Measurements from ENCODE around the gene KIF2A.

Gene KIF2A

GRCh38 chr5:62328772-62329491 is 22.9 kb downstream of the KIF2A start:
- no peak for DNase-seq (ENCODE audit: low spot score)

GRCh38 chr5:62330302-62330701 is 24.3 kb downstream of the KIF2A start:
- DNase-seq (ENCODE audit: low spot score), result no peak

GRCh38 chr5:62331921-62332320 is 25.9 kb downstream of the KIF2A start:
- DNase-seq (ENCODE audit: low spot score), result no peak

- no peak for DNase-seq (ENCODE audit: low spot score)
Observed at GRCh38 chr5:62333250-62333794, 27.3 kb downstream of the KIF2A start.

GRCh38 chr5:62334082-62334481 is 28.1 kb downstream of the KIF2A start:
- DNase-seq (ENCODE audit: low spot score), result no peak

- DNase-seq (ENCODE audit: low spot score), result no peak
Observed at GRCh38 chr5:62340392-62340791, 34.4 kb downstream of the KIF2A start.

GRCh38 chr5:62340979-62341378 is 35.0 kb downstream of the KIF2A start:
- DNase-seq (ENCODE audit: low spot score), result no peak

GRCh38 chr5:62341783-62342475 is 35.9 kb downstream of the KIF2A start:
- DNase-seq (ENCODE audit: low spot score), result no peak

GRCh38 chr5:62342476-62342837 is 36.5 kb downstream of the KIF2A start:
- no peak for DNase-seq (ENCODE audit: low spot score)

GRCh38 chr5:62343428-62343827 is 37.4 kb downstream of the KIF2A start:
- DNase-seq (ENCODE audit: low spot score), result no peak

- DNase-seq (ENCODE audit: low spot score), result no peak
Observed at GRCh38 chr5:62346748-62347147, 40.7 kb downstream of the KIF2A start.

GRCh38 chr5:62347928-62348327 is 41.9 kb downstream of the KIF2A start:
- DNase-seq (ENCODE audit: low spot score), result no peak

- no peak for DNase-seq (ENCODE audit: low spot score)
Observed at GRCh38 chr5:62348723-62349481, 42.9 kb downstream of the KIF2A start.

GRCh38 chr5:62354028-62354874 is 48.2 kb downstream of the KIF2A start:
- peak; percentile 35 for DNase-seq (ENCODE audit: low spot score)

GRCh38 chr5:62362701-62363100 is 56.7 kb downstream of the KIF2A start:
- no peak for DNase-seq (ENCODE audit: low spot score)

GRCh38 chr5:62369039-62369438 is 63.0 kb downstream of the KIF2A start:
- DNase-seq (ENCODE audit: low spot score), result no peak

- no peak for DNase-seq (ENCODE audit: low spot score)
Observed at GRCh38 chr5:62371409-62371808, 65.4 kb downstream of the KIF2A start.

GRCh38 chr5:62372600-62372999 is 66.6 kb downstream of the KIF2A start:
- no peak for DNase-seq (ENCODE audit: low spot score)

- DNase-seq (ENCODE audit: low spot score), result no peak
Observed at GRCh38 chr5:62373382-62373781, 67.4 kb downstream of the KIF2A start.

GRCh38 chr5:62374090-62374489 is 68.1 kb downstream of the KIF2A start:
- no peak for DNase-seq (ENCODE audit: low spot score)

GRCh38 chr5:62375627-62376026 is 69.6 kb downstream of the KIF2A start:
- DNase-seq (ENCODE audit: low spot score), result no peak

GRCh38 chr5:62376064-62376463 is 70.1 kb downstream of the KIF2A start:
- DNase-seq (ENCODE audit: low spot score), result no peak

Measured in D341Med (cell line).